CD4-positive, alpha-beta memory T cell (primary cell): ENCODE results near the gene GRM5. TPM values are rescaled to one million over a fixed set of nuclear protein-coding genes. Genes with fewer than 3 reads are reported as not detected.
"Not testable (repeated sequence)": the region's sequence is repeated elsewhere in the genome, so short reads cannot be mapped to it uniquely, and the experiment has no call there.

Experiments used
- CTCF ChIA-PET: fragments of 350-600 bp; sonication (Branson Sonifier 250); formaldehyde crosslinking; loops from one replicate; lab custom pipeline; 2021; ENCODE audit warnings: inconsistent platforms; ENCODE audit not compliant: partially characterized antibody; lab: Charles Lee
- POLR2A ChIA-PET: fragments of 350-600 bp; sonication (Branson Sonifier 250); formaldehyde crosslinking; loops from one replicate; lab custom pipeline; 2021; ENCODE audit not compliant: partially characterized antibody; lab: Charles Lee
- DNase-seq, 5 donors: peaks; one replicate each; pipeline versions ENCODE4 v3.0.0 to v3.0.0-alpha.2; 2020 to 2022; ENCODE audit warnings: mixed read lengths in 1 of 5
- H3K27ac ChIP-seq: one replicate; pipeline ENCODE4 v1.7.0; 2013; ENCODE audit warnings: low read depth, low read length
- H3K27me3 ChIP-seq: 2 replicates; pipeline ENCODE4 v1.7.0; 2013; ENCODE audit warnings: mild to moderate bottlenecking, low read length, moderate library complexity; ENCODE audit not compliant: insufficient read depth
- H3K36me3 ChIP-seq: 2 replicates; pipeline ENCODE4 v1.7.0; 2013; ENCODE audit warnings: mild to moderate bottlenecking, low read length, moderate library complexity; ENCODE audit not compliant: insufficient read depth
- H3K4me1 ChIP-seq: 2 replicates; pipeline ENCODE4 v1.7.0; 2013; ENCODE audit warnings: mild to moderate bottlenecking, low read length, moderate library complexity; ENCODE audit not compliant: insufficient read depth
- H3K4me3 ChIP-seq, 2 donors: one replicate each; pipeline ENCODE4 v1.7.0; 2013; ENCODE audit warnings: low read length in 2 of 2, mild to moderate bottlenecking in 1 of 2
- H3K9me3 ChIP-seq, 2 donors: one replicate each; pipeline ENCODE4 v1.7.0; 2013; ENCODE audit warnings: low read length in 2 of 2, control low read depth in 1 of 2; ENCODE audit not compliant: control insufficient read depth in 1 of 2
- H3K27ac Mint-ChIP-seq, 7 donors: one replicate each; pipeline ENCODE4 v1.8.0; 2020 to 2021; ENCODE audit warnings: mixed read lengths in 7 of 7, mild to moderate bottlenecking in 6 of 7, inconsistent platforms in 3 of 7, moderate library complexity in 3 of 7
- H3K27me3 Mint-ChIP-seq, 2 donors: one replicate each; pipeline ENCODE4 v1.8.0; 2020 to 2021; ENCODE audit warnings: mixed read lengths in 2 of 2
- H3K36me3 Mint-ChIP-seq, 2 donors: one replicate each; pipeline ENCODE4 v1.8.0; 2020 to 2021; ENCODE audit warnings: mixed read lengths in 2 of 2, inconsistent platforms in 1 of 2, mild to moderate bottlenecking in 1 of 2
- H3K4me1 Mint-ChIP-seq, 4 donors: one replicate each; pipeline ENCODE4 v1.8.0; 2020 to 2021; ENCODE audit warnings: mixed read lengths in 4 of 4, mild to moderate bottlenecking in 1 of 4
- H3K4me3 Mint-ChIP-seq, 8 donors: one replicate each; pipeline ENCODE4 v1.8.0; 2020 to 2021; ENCODE audit warnings: mixed read lengths in 8 of 8, mild to moderate bottlenecking in 7 of 8, moderate library complexity in 6 of 8, inconsistent platforms in 3 of 8
- H3K9me3 Mint-ChIP-seq, 8 donors: one replicate each; pipeline ENCODE4 v1.8.0; 2020 to 2021; ENCODE audit warnings: mixed read lengths in 8 of 8, mild to moderate bottlenecking in 5 of 8, inconsistent platforms in 3 of 8, moderate library complexity in 1 of 8
- intact Hi-C: fragments of 100-400 bp; cut with micrococcal nuclease; formaldehyde crosslinking; loops from one replicate; pipeline ENCODE4 v1.15.1; 2023
- polyA plus RNA-seq, 2 donors: library from polyadenylated mRNA; unstranded; fragments of 300-500 nt; fragmentation: Illumina TruSeq; gene quantifications; one replicate each; pipeline ENCODE4 v1.2.3, GENCODE V29; 2021
- total RNA-seq, 2 experiments: library from RNA; stranded (reverse); gene quantifications; one replicate each; pipeline ENCODE4 v1.2.3, GENCODE V29; 2021

GRM5 gene
- total and polyA plus RNA-seq, 4 experiments from 2014 or later = not detected

- Mint-ChIP-seq H3K9me3 (peaks cover 0 to 1% (median 0%) of the 10 kb centered on the region in 8 donors), H3K4me1 (no peaks in the 10 kb centered on the region), H3K27me3 (peaks cover 0 to 1% of the 10 kb centered on the region in 2 donors), H3K36me3 (no peaks in the 10 kb centered on the region), H3K27ac (no peak overlapping the region), H3K4me3 (no peak overlapping the region)
- no peaks in the 10 kb centered on the region for H3K9me3 ChIP-seq
- H3K4me1 ChIP-seq = no peaks in the 10 kb centered on the region
- POLR2A ChIA-PET = no interaction called here
- intact Hi-C loops = no loop called here
- no peak for DNase-seq
- no peak overlapping the region for H3K4me3 ChIP-seq
- no peak overlapping the region for H3K27ac ChIP-seq
- no peaks in the 10 kb centered on the region for H3K36me3 ChIP-seq
- H3K27me3 ChIP-seq = no peaks in the 10 kb centered on the region
- CTCF ChIA-PET = interaction anchor here (1.0 to 2.3 kb wide), 5 partner anchors 8 to 433 kb away, joined by 3 to 10 read pairs (median 3); no protein-coding TSS in a partner anchor
Observed at GRCh38 chr11:88535916-88536547, 529.8 kb downstream of the GRM5 start.

- H3K4me1 ChIP-seq = no peaks in the 10 kb centered on the region
- H3K9me3 ChIP-seq = no peaks in the 10 kb centered on the region
- no peak overlapping the region for H3K4me3 ChIP-seq
- no peaks in the 10 kb centered on the region for H3K4me1 Mint-ChIP-seq
- intact Hi-C loops = no loop called here
- peaks cover 0 to 1% (median 0%) of the 10 kb centered on the region in 8 donors for H3K9me3 Mint-ChIP-seq
- no peaks in the 10 kb centered on the region for H3K36me3 Mint-ChIP-seq
- no peak overlapping the region for H3K27ac ChIP-seq
- H3K27me3 Mint-ChIP-seq = peaks cover 0 to 3% of the 10 kb centered on the region in 2 donors
- ChIA-PET POLR2A (no interaction called here), CTCF (interaction anchor here (1.8 kb wide), 1 partner anchor 9 kb away, joined by 7 read pairs; no protein-coding TSS in a partner anchor)
- H3K27me3 ChIP-seq = no peaks in the 10 kb centered on the region
- DNase-seq = no peak
- H3K36me3 ChIP-seq = no peaks in the 10 kb centered on the region
- H3K27ac Mint-ChIP-seq = no peak overlapping the region
- H3K4me3 Mint-ChIP-seq = no peak overlapping the region
Observed at GRCh38 chr11:88535266-88535665, 530.5 kb downstream of the GRM5 start.

GRCh38 chr11:88534706-88535105, 531.1 kb downstream of the GRM5 start:
- H3K4me1 ChIP-seq, H3K27me3 ChIP-seq, DNase-seq: not testable (repeated sequence)

GRCh38 chr11:88534185-88534584, 531.6 kb downstream of the GRM5 start:
- peaks cover 0 to 2% (median 0%) of the 10 kb centered on the region in 8 donors for H3K9me3 Mint-ChIP-seq
- CTCF ChIA-PET = no interaction called here
- no peak overlapping the region for H3K4me3 Mint-ChIP-seq
- Histone ChIP-seq H3K9me3 (no peaks in the 10 kb centered on the region), H3K27ac (no peak overlapping the region), H3K36me3 (no peaks in the 10 kb centered on the region), H3K27me3 (no peaks in the 10 kb centered on the region), H3K4me3 (no peak overlapping the region), H3K4me1 (no peaks in the 10 kb centered on the region)
- H3K27ac Mint-ChIP-seq = no peak overlapping the region
- H3K36me3 Mint-ChIP-seq = no peaks in the 10 kb centered on the region
- no peak for DNase-seq
- peaks cover 3% of the 10 kb centered on the region in 2 donors for H3K27me3 Mint-ChIP-seq
- POLR2A ChIA-PET = no interaction called here
- intact Hi-C loops = no loop called here
- H3K4me1 Mint-ChIP-seq = no peaks in the 10 kb centered on the region

More at GRCh38 chr11:88534706-88535105, 531.1 kb downstream of the GRM5 start:
- POLR2A ChIA-PET, intact Hi-C loops, H3K36me3 ChIP-seq, H3K9me3 Mint-ChIP-seq, H3K36me3 Mint-ChIP-seq, H3K4me3 Mint-ChIP-seq, H3K27ac Mint-ChIP-seq, H3K27me3 Mint-ChIP-seq, H3K4me1 Mint-ChIP-seq, H3K9me3 ChIP-seq, H3K27ac ChIP-seq, H3K4me3 ChIP-seq: not testable (repeated sequence)
- CTCF ChIA-PET = interaction anchor here (1.8 kb wide), 1 partner anchor 9 kb away, joined by 7 read pairs; no protein-coding TSS in a partner anchor

GRCh38 chr11:88533001-88533400, 532.8 kb downstream of the GRM5 start:
- Histone ChIP-seq H3K27ac (no peak overlapping the region), H3K9me3 (no peaks in the 10 kb centered on the region), H3K36me3 (no peaks in the 10 kb centered on the region), H3K27me3 (no peaks in the 10 kb centered on the region), H3K4me1 (no peaks in the 10 kb centered on the region), H3K4me3 (no peak overlapping the region)
- no peaks in the 10 kb centered on the region for H3K4me1 Mint-ChIP-seq
- no peak overlapping the region for H3K4me3 Mint-ChIP-seq
- ChIA-PET POLR2A (no interaction called here), CTCF (interaction anchor here (0.9 to 1.1 kb wide), 2 partner anchors 11 to 299 kb away, joined by 3 read pairs; no protein-coding TSS in a partner anchor)
- peaks cover 0 to 2% (median 0%) of the 10 kb centered on the region in 8 donors for H3K9me3 Mint-ChIP-seq
- H3K27ac Mint-ChIP-seq = no peak overlapping the region
- intact Hi-C loops = no loop called here
- no peaks in the 10 kb centered on the region for H3K36me3 Mint-ChIP-seq
- H3K27me3 Mint-ChIP-seq = peaks cover 3% of the 10 kb centered on the region in 2 donors
- no peak for DNase-seq

- H3K36me3 Mint-ChIP-seq = no peaks in the 10 kb centered on the region
- H3K27me3 Mint-ChIP-seq = peaks cover 3 to 5% of the 10 kb centered on the region in 2 donors
- POLR2A ChIA-PET = no interaction called here
- no peaks in the 10 kb centered on the region for H3K9me3 ChIP-seq
- H3K4me1 ChIP-seq = no peaks in the 10 kb centered on the region
- H3K4me3 ChIP-seq = no peak overlapping the region
- no peaks in the 10 kb centered on the region for H3K36me3 ChIP-seq
- CTCF ChIA-PET = interaction anchor here (1.1 kb wide), 1 partner anchor 298 kb away, joined by 3 read pairs; no protein-coding TSS in a partner anchor
- H3K9me3 Mint-ChIP-seq = peaks cover 0 to 2% (median 0%) of the 10 kb centered on the region in 8 donors
- no peak overlapping the region for H3K4me3 Mint-ChIP-seq
- intact Hi-C loops = no loop called here
- H3K27me3 ChIP-seq = no peaks in the 10 kb centered on the region
- DNase-seq = no peak
- H3K27ac Mint-ChIP-seq = no peak overlapping the region
- no peaks in the 10 kb centered on the region for H3K4me1 Mint-ChIP-seq
- no peak overlapping the region for H3K27ac ChIP-seq
Observed at GRCh38 chr11:88531831-88532230, 534.0 kb downstream of the GRM5 start.

- H3K36me3 Mint-ChIP-seq = no peaks in the 10 kb centered on the region
- CTCF ChIA-PET = no interaction called here
- no peak for DNase-seq
Observed at GRCh38 chr11:88529426-88529825, 536.4 kb downstream of the GRM5 start.

More at GRCh38 chr11:88529426-88529825, 536.4 kb downstream of the GRM5 start:
- H3K9me3 Mint-ChIP-seq = peaks cover 0 to 3% (median 0%) of the 10 kb centered on the region in 8 donors
- no peak overlapping the region for H3K27ac ChIP-seq
- no peaks in the 10 kb centered on the region for H3K4me1 Mint-ChIP-seq
- H3K36me3 ChIP-seq = no peaks in the 10 kb centered on the region
- no peak overlapping the region for H3K4me3 Mint-ChIP-seq
- intact Hi-C loops = no loop called here
- no peaks in the 10 kb centered on the region for H3K4me1 ChIP-seq
- peaks cover 7 to 10% of the 10 kb centered on the region in 2 donors for H3K27me3 Mint-ChIP-seq
- H3K27me3 ChIP-seq = no peaks in the 10 kb centered on the region
- POLR2A ChIA-PET = no interaction called here
- H3K27ac Mint-ChIP-seq = peak overlapping the region in 1 of 7 donors; percentile 8
- no peaks in the 10 kb centered on the region for H3K9me3 ChIP-seq
- H3K4me3 ChIP-seq = no peak overlapping the region
